NCI-H510A treated with DMSO at 0.1 percent for 48 hours (cell line): ENCODE results near the gene SSH2.

Experiments used
- DNase-seq: peaks from one replicate; lab custom pipeline; 2025; lab: John Stamatoyannopoulos, UW

Gene SSH2

GRCh38 chr17:29576214-29577000, 353.6 kb downstream of the SSH2 start:
- DNase-seq: no peak
